ENCODE measurements around the gene EIF2B2.

DNA sequence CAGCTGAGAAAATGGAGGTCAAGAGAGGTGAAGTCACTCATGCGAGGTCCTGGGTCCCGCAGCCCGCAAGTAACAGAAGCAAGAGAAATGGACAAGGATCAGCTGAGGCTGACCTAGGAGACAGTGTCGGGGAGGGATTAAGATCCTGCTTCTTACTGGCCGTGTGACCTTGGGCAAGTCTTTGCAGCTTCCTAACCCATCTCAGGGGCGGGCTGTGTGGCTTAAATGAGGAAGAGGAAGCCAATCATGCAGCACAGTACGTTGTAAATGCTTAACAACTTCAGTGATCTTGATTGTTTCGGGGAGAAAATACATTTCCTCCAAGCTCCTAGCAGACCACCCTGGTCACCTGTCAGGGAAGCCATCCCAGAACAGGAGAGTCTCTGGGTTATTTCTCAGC, 40.2 kb upstream of the EIF2B2 start:
- TF ChIP-seq ZNF510 (CRISPR knock-in tag; IDR thresholded peaks at IDR 0.05; ENCODE audit: low read depth) (no peak), THAP7 (CRISPR knock-in tag; IDR thresholded peaks at IDR 0.05) (no peak), TBL1XR1 (IDR thresholded peaks at IDR 0.05; ENCODE audit: borderline replicate concordance, low read length, partially characterized antibody) (no peak), GTF2F1 (IDR thresholded peaks at IDR 0.05; ENCODE audit: low read length) (no peak), POLR2AphosphoS2 (IDR thresholded peaks at IDR 0.05; ENCODE audit: low read depth, low read length) (no peak), POLR2AphosphoS5 (IDR thresholded peaks at IDR 0.05; ENCODE audit: low read depth, low read length) (no peak), CTCF (CRISPR knock-in tag; IDR thresholded peaks at IDR 0.05) (no peak), ARID2 (CRISPR knock-in tag; IDR thresholded peaks at IDR 0.05; ENCODE audit: borderline replicate concordance) (no peak), ZNF598 (CRISPR knock-in tag; IDR thresholded peaks at IDR 0.05; ENCODE audit: borderline replicate concordance) (no peak), ZFAT (CRISPR knock-in tag; conservative IDR thresholded peaks at IDR 0.05) (no peak)
- TF ChIP-seq, protein P1, sequence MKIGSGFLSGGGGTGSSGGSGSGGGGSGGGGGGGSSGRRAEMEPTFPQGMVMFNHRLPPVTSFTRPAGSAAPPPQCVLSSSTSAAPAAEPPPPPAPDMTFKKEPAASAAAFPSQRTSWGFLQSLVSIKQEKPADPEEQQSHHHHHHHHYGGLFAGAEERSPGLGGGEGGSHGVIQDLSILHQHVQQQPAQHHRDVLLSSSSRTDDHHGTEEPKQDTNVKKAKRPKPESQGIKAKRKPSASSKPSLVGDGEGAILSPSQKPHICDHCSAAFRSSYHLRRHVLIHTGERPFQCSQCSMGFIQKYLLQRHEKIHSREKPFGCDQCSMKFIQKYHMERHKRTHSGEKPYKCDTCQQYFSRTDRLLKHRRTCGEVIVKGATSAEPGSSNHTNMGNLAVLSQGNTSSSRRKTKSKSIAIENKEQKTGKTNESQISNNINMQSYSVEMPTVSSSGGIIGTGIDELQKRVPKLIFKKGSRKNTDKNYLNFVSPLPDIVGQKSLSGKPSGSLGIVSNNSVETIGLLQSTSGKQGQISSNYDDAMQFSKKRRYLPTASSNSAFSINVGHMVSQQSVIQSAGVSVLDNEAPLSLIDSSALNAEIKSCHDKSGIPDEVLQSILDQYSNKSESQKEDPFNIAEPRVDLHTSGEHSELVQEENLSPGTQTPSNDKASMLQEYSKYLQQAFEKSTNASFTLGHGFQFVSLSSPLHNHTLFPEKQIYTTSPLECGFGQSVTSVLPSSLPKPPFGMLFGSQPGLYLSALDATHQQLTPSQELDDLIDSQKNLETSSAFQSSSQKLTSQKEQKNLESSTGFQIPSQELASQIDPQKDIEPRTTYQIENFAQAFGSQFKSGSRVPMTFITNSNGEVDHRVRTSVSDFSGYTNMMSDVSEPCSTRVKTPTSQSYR (CRISPR knock-in tag; IDR thresholded peaks at IDR 0.05; ENCODE audit: borderline replicate concordance) = no peak
- TF ChIP-seq, protein P2, sequence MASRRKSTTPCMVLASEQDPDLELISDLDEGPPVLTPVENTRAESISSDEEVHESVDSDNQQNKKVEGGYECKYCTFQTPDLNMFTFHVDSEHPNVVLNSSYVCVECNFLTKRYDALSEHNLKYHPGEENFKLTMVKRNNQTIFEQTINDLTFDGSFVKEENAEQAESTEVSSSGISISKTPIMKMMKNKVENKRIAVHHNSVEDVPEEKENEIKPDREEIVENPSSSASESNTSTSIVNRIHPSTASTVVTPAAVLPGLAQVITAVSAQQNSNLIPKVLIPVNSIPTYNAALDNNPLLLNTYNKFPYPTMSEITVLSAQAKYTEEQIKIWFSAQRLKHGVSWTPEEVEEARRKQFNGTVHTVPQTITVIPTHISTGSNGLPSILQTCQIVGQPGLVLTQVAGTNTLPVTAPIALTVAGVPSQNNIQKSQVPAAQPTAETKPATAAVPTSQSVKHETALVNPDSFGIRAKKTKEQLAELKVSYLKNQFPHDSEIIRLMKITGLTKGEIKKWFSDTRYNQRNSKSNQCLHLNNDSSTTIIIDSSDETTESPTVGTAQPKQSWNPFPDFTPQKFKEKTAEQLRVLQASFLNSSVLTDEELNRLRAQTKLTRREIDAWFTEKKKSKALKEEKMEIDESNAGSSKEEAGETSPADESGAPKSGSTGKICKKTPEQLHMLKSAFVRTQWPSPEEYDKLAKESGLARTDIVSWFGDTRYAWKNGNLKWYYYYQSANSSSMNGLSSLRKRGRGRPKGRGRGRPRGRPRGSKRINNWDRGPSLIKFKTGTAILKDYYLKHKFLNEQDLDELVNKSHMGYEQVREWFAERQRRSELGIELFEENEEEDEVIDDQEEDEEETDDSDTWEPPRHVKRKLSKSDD (CRISPR knock-in tag; IDR thresholded peaks at IDR 0.05; ENCODE audit: low read depth) = no peak

Data from HepG2 (cell line).